AG04450 (cell line): ENCODE measurements around the gene GALNT13. TPM values are rescaled to one million over a fixed set of nuclear protein-coding genes. Genes with fewer than 3 reads are reported as not detected.

ENCODE experiments used
- CTCF ChIA-PET: fragments of 300-600, 350-600 bp; formaldehyde crosslinking; extraction: SDS; loops from one replicate; lab custom pipeline; 2022; ENCODE audit warnings: antibody characterized with exemption, inconsistent platforms; lab: Charles Lee
- POLR2A ChIA-PET: fragments of 350-600 bp; formaldehyde crosslinking; extraction: SDS; loops from one replicate; lab custom pipeline; 2021; ENCODE audit warnings: antibody characterized with exemption, inconsistent platforms; lab: Yijun Ruan, JAX
- DNase-seq: peaks from one replicate; pipeline ENCODE4 v3.0.0-alpha.2; 2011; ENCODE audit warnings: low read depth, low spot score
- H3K27ac ChIP-seq: one replicate; pipeline ENCODE4 v1.5.1; 2012; ENCODE audit warnings: low read depth, low read length, control low read depth
- H3K27me3 ChIP-seq: one replicate; pipeline ENCODE4 v1.6.0; 2012; ENCODE audit warnings: low read length; ENCODE audit not compliant: control insufficient read depth, insufficient read depth
- H3K4me3 ChIP-seq: 2 replicates; pipeline ENCODE4 v1.5.1; 2011; ENCODE audit warnings: mild to moderate bottlenecking, low read depth, low read length, control low read depth
- H3K9me3 ChIP-seq: 2 replicates; pipeline ENCODE4 v1.5.1; 2012; ENCODE audit warnings: low read length; ENCODE audit not compliant: control insufficient read depth, insufficient read depth
- polyA plus RNA-seq: library from polyadenylated mRNA; depleted of rRNA; stranded (reverse); fragments of >200 nt; gene quantifications from 2 replicates; pipeline ENCODE4 v1.2.3, GENCODE V29; 2011
- TF ChIP-seq, protein P1 (sequence below): IDR thresholded peaks from 2 replicates; pipeline ENCODE4 v1.5.1; 2011; ENCODE audit warnings: low read depth, low read length, control low read depth, inconsistent platforms

Gene GALNT13
- polyA plus RNA-seq, 1 experiment: not detected

DNA sequence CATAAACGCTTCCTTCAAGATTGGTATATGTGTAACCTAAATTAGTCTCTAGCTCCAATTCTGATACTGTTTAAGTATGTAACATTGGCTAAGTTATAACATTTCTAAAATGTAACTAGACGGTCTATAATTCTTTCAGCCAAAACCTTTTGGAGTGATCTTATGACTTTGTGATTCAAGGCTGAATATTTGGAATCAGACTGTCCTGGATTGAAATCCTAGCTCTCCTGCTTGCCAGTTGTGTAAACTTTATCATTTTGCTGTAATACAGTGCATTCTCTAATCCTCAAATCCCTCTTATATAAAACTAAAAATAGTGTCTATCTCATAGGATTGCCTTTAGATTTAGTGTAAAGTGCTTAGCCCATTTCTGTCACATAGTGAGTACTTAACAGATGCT lies 489.6 kb downstream of the GALNT13 start:
- POLR2A ChIA-PET: no interaction called here
- Histone ChIP-seq H3K4me3 (no peak overlapping the region), H3K9me3 (peaks cover 3% of the 10 kb centered on the region; the same call in 1 of the 2 replicates), H3K27ac (no peak overlapping the region), H3K27me3 (no peaks in the 10 kb centered on the region)
- CTCF ChIA-PET: no interaction called here
- DNase-seq: no peak
- TF ChIP-seq, protein P1, sequence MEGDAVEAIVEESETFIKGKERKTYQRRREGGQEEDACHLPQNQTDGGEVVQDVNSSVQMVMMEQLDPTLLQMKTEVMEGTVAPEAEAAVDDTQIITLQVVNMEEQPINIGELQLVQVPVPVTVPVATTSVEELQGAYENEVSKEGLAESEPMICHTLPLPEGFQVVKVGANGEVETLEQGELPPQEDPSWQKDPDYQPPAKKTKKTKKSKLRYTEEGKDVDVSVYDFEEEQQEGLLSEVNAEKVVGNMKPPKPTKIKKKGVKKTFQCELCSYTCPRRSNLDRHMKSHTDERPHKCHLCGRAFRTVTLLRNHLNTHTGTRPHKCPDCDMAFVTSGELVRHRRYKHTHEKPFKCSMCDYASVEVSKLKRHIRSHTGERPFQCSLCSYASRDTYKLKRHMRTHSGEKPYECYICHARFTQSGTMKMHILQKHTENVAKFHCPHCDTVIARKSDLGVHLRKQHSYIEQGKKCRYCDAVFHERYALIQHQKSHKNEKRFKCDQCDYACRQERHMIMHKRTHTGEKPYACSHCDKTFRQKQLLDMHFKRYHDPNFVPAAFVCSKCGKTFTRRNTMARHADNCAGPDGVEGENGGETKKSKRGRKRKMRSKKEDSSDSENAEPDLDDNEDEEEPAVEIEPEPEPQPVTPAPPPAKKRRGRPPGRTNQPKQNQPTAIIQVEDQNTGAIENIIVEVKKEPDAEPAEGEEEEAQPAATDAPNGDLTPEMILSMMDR: no peak

DNA sequence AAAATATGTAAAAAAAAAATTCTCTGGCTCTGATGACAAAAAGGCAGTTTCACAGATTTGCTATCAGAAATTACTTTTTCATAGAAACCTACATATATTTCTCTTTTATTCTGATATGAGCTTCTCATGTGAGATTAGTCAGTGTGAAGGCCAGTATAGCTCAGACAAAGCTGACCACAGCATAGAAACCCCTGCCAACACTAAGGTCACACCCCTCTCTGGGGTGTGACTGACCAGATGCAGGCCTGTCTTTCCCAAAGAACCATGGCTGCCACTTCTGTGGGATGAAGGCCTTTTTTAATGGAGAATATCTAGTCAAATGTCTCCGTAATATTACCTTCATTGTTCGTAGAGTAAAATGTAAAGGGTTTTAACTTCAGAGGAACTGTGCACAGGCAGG lies 496.4 kb downstream of the GALNT13 start:
- POLR2A ChIA-PET: no interaction called here
- CTCF ChIA-PET: no interaction called here
- DNase-seq: no peak

GRCh38 chr2:154370873-154371272 lies 499.2 kb downstream of the GALNT13 start:
- TF ChIP-seq, protein P1: no peak
- DNase-seq: no peak
- Histone ChIP-seq H3K27me3 (no peaks in the 10 kb centered on the region), H3K9me3 (no peaks in the 10 kb centered on the region), H3K4me3 (no peak overlapping the region), H3K27ac (no peak overlapping the region)
- ChIA-PET CTCF (no interaction called here), POLR2A (no interaction called here)

More for the DNA sequence above, 496.4 kb downstream of the GALNT13 start:
- Histone ChIP-seq H3K27ac (no peak overlapping the region), H3K9me3 (peaks cover 3% of the 10 kb centered on the region; the same call in 1 of the 2 replicates), H3K27me3 (no peaks in the 10 kb centered on the region), H3K4me3 (no peak overlapping the region)
- TF ChIP-seq, protein P1: no peak

GRCh38 chr2:154374416-154374815 lies 502.7 kb downstream of the GALNT13 start:
- no peak for DNase-seq
- Histone ChIP-seq H3K27me3 (no peaks in the 10 kb centered on the region), H3K9me3 (no peaks in the 10 kb centered on the region), H3K4me3 (no peak overlapping the region), H3K27ac (no peak overlapping the region)
- CTCF ChIA-PET: no interaction called here
- POLR2A ChIA-PET: no interaction called here
- TF ChIP-seq, protein P1: no peak

- TF ChIP-seq, protein P1: no peak
- no peak for DNase-seq
- CTCF ChIA-PET: interaction anchor here (1.4 kb wide), 1 partner anchor 9 kb away, joined by 3 read pairs; no protein-coding TSS in a partner anchor
- POLR2A ChIA-PET: no interaction called here
- no peak overlapping the region for H3K4me3 ChIP-seq
- no peaks in the 10 kb centered on the region; the same call in 1 of the 2 replicates for H3K9me3 ChIP-seq
- no peak overlapping the region for H3K27ac ChIP-seq
- no peaks in the 10 kb centered on the region for H3K27me3 ChIP-seq
These were observed 503.8 kb downstream of the GALNT13 start for GRCh38 chr2:154375579-154375931.
